ENCODE data around the gene SPACA6.

SPACA6 gene

DNA sequence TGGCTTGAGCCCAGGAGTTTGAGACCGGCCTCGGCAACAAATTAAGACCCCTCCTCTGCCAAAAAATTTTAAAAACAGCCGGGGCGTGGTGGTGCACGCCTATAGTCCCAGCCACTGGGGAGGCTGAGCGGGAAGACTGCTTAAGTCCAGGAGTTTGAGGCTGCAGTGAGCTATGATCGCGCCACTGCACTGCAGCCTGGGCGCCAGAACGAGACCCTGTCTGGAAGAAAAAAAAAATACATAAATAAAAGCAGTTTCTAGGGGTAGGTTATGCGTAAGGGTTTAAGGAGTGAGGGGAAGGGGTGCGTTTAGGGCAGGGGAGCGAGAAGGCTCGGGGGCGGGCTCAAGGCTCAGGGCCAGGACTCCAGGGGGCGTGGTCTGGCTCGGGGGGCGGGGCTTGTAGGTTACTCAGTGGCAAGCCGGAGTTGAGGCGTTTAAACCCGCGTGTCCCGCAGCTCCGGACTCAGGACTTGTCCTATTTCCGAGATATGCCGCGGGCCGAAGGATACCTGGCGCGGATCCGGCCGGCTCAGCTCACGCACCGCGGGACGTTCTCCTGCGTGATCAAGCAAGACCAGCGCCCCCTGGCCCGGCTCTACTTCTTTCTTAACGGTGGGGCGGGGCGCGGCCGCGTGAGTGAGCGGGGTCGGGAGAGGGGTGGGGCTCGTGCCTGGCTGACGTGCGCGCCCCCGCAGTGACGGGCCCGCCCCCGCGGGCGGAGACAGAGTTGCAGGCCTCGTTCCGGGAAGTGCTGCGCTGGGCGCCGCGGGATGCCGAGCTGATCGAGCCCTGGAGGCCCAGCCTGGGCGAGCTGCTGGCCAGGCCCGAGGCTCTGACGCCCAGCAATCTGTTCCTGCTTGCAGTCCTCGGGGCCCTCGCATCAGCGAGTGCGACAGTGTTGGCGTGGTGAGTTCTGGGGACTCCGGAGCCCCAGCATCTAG, 10.7 kb downstream of the SPACA6 start:
- in situ Hi-C loops (cut with MboI; ENCODE audit: low sequenced_read_pairs): no loop called here

DNA sequence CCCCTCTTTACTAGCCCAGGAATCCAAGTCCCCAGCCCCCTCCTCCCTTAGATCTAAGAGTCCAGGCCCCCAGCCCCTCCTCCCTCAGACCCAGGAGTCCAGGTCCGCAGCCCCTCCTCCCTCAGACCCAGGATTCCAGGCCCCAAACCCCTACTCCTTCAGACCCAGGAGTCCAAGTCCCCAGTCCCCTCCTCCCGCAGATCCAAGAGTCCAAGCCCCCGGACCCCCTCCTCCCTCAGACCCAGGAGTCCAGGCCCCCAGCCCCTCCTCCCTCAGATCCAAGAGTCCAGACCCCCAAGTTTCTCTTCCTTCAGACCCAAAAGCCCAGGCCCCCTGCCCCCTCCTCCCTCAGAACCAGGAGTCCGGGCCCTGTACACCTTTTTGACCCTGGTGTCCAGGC, 11.5 kb downstream of the SPACA6 start:
- in situ Hi-C loops (cut with MboI; ENCODE audit: low sequenced_read_pairs): no loop called here

DNA sequence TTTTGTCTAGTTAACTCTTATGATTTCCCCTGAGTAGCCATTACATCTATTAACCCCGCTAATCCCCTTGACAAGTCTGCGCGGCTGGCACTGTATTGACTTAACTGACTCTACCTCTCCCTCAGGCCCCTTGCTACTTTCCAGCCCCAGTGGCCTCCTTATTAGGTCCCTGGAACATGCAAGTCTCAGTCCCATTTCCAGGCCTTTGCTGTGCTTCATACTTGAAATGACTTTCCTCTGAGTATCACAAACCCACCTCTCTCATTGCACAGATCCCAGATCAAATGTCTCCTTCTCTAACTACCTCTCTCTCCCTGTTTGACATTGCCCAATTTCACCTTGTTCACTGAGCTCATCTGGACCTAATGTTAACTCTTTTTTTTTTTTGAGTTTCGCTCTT, 13.2 kb downstream of the SPACA6 start:
- in situ Hi-C loops (cut with MboI; ENCODE audit: low sequenced_read_pairs): no loop called here

GRCh38 chr19:51706885-51707284, 13.8 kb downstream of the SPACA6 start:
- in situ Hi-C loops (cut with MboI; ENCODE audit: low sequenced_read_pairs): no loop called here

GRCh38 chr19:51708811-51709210, 15.7 kb downstream of the SPACA6 start:
- in situ Hi-C loops (cut with MboI; ENCODE audit: low sequenced_read_pairs): no loop called here

GRCh38 chr19:51709575-51709974, 16.4 kb downstream of the SPACA6 start:
- in situ Hi-C loops (cut with MboI; ENCODE audit: low sequenced_read_pairs): no loop called here

DNA sequence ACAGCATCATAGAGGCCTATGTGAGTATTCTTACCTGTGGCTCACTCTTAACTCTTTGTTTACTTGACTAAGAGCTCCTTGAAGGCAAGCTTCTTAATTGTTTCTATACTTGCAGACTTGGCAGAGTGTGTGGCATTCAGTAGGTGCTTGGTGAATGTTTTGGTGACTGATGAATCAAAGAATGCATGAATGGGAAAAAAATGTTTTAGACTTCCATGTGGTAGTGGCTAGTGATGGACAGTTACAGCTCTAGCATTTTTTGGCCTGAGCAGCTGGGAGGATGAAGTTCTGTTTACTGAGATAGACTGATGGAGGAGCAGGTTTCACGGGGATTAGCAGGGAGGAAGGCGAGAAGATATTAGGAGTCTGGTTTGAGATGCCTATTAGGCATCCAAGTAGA, 17.0 kb downstream of the SPACA6 start:
- in situ Hi-C loops (cut with MboI; ENCODE audit: low sequenced_read_pairs): no loop called here

DNA sequence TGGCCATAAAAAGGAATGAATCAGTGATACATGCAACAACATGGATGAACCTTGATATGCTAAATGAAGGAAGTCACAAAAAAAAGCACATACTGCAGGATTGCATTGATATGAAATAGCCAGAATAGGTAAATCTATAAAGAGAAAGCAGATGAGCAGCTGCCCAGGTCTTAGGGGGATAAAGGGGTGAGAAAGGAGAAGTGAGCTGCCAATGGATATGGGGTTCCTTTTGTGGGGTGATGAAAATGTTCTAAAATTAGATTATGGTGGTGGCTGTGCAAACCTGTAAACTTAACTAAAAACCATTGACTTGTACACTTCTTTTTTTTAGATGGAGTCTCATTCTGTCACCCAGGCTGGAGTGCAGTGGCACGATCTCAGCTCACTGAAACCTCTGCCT, 18.6 kb downstream of the SPACA6 start:
- in situ Hi-C loops (cut with MboI; ENCODE audit: low sequenced_read_pairs): no loop called here

DNA sequence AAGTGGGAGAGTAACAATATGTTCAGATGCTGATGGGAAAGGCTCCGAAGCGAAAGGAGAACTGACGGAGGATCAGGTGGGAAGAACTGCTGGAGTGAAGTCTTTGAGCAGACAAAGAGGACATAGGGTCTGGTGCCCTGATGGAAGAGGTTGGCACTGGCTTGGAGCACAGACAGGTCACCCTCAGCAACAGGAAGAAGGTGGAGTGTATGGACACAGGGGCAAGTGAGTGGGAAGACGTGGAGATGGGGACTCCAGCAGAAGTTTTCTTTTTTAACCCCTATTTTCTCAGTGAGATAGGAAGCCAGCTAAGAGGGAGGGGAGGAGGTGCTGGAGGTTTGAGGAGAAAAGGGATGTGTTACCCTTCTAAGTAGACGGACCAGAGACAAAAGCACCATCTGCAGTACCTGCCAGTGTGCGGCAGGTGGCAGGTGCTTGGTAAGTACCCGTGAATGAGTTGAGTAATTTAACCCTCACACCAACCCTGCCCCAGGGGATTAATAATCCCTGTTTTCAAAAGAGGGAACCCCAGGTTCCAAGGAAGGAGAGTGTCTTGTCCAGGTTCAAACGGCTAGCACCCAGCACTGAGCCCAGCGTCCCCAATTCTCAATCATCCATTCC, 19.4 kb downstream of the SPACA6 start:
- in situ Hi-C loops (cut with MboI; ENCODE audit: low sequenced_read_pairs): no loop called here

DNA sequence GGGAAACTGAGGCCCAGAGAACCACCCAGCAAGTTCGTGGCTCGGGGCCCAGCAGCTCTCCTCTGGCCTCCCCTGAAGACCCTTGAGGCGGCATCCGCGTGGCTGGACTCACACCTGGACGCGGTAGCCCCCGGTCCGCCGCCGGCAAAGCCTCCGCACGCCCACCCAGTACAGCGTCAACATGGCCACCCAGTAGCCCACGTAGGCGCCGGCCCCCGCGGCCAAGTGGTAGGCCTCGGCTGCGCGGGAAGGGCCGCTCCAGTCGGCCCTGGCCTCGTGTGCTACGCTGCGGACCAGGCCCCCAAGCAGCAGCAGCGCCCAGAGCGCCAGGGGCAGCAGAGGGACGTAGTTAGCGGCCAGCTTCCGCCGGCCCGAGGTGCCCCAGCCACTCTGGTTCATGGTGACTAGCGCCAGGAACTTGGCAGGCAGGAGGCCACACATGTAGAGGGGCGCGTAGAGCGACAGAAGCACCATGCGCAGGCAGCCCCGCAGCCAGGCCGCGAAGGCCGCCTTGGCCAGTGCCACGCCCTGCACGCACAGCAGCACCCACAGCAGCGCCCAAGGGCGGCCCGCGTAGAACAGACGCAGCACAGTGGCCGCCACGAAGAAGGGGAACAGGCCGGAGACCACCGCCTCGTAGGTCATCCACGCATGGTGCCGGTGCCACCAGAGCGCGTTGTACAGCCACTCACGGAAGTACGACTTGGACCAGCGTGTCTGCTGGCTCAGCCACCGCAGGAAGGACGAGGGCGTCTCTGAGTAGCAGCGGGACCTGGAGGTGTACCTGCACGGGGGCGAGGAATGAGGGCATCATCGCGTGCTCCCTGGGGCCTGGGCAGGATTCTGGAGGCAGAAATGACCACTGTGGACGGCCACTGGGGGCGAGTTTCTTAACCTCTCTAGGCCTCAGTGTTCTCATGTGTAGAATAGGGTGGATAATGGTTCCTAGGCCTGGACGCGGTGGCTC, 20.5 kb downstream of the SPACA6 start:
- in situ Hi-C loops (cut with MboI; ENCODE audit: low sequenced_read_pairs): no loop called here

DNA sequence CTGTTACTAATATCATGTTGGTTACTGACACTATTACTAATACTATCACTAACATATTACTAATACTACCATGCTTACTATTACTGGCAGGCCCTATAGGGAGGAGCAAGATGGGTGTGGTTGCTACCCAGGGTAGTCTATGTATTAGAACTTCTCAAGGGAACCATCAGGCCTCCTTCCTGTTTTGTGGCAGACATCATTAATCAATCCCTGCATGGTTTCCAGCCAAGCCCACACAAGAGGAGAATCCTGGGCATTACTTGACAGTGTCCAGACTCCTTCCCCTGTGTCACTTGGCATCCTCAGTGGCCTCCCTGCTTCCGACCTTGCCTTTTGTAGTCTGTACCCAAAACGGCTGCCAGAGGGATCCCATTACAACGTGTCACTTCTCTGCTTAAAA, 21.7 kb downstream of the SPACA6 start:
- in situ Hi-C loops (cut with MboI; ENCODE audit: low sequenced_read_pairs): no loop called here

DNA sequence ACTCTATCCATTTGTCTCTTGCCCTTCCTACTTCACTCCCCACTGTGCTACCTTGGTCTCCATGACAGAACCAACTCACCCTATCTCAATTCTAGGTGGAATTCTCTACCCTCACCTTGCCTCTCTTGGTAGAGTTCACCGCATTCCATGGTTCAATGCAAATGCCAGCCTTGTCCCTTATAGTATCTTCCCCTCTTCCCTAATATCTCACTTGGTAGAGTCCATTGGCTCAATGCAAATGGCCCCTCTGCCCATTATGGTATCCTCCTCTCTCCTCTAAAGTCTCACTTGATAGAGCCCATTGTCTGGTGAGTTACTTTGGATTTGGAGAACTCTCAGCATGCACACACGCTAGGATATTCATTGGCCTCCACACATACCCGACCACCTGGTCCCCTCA, 22.7 kb downstream of the SPACA6 start:
- in situ Hi-C loops (cut with MboI; ENCODE audit: low sequenced_read_pairs): no loop called here

GRCh38 chr19:51716925-51717324, 23.8 kb downstream of the SPACA6 start:
- in situ Hi-C loops (cut with MboI; ENCODE audit: low sequenced_read_pairs): no loop called here

GRCh38 chr19:51719251-51719988, 26.3 kb downstream of the SPACA6 start:
- in situ Hi-C loops (cut with MboI; ENCODE audit: low sequenced_read_pairs): no loop called here

GRCh38 chr19:51721905-51722304, 28.8 kb downstream of the SPACA6 start:
- in situ Hi-C loops (cut with MboI; ENCODE audit: low sequenced_read_pairs): no loop called here

DNA sequence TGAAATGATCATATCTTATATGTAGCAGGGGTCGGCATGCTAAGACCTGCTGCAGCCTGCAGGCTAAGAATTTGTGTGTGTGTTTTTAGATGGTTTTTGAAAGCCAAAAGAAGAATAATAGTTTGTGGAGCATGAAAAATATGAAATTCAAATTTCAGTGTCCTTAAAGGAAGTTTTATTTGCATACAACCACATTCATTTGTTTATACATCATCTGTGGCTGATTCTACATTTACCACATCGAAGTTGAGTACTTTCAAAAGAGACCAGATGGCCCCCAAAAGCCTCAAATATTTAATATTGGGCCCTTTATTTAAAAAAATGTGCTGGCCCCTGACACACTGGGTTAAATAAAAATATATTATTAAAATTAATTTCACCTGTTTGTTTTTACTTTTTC, 29.4 kb downstream of the SPACA6 start:
- in situ Hi-C loops (cut with MboI; ENCODE audit: low sequenced_read_pairs): no loop called here

- in situ Hi-C loops (cut with MboI; ENCODE audit: low sequenced_read_pairs): no loop called here
Measured at GRCh38 chr19:51724543-51724942, 31.4 kb downstream of the SPACA6 start.

GRCh38 chr19:51726049-51726448, 32.9 kb downstream of the SPACA6 start:
- in situ Hi-C loops (cut with MboI; ENCODE audit: low sequenced_read_pairs): no loop called here

- in situ Hi-C loops (cut with MboI; ENCODE audit: low sequenced_read_pairs): no loop called here
Measured at GRCh38 chr19:51727349-51727880, 34.3 kb downstream of the SPACA6 start.

GRCh38 chr19:51729781-51730180, 36.7 kb downstream of the SPACA6 start:
- in situ Hi-C loops (cut with MboI; ENCODE audit: low sequenced_read_pairs): no loop called here
